Liver (tissue), 4 donors: ENCODE measurements around the gene WDR59. TPM values are rescaled to one million over a fixed set of nuclear protein-coding genes. Genes with fewer than 3 reads are reported as not detected.

Experiments used
- polyA plus RNA-seq, 2 donors: library from polyadenylated mRNA; stranded (reverse) in 1 of 2; unstranded in 1 of 2; fragments of 200-250 nt in 1 of 2; fragments of >200 nt in 1 of 2; fragmentation: Nextera tagmentation in 1 of 2; extraction: Ambion mirVana in 1 of 2; gene quantifications; one replicate each; pipeline versions ENCODE4 v1.2.1 to v1.2.3, GENCODE V29; 2013 to 2015
- total RNA-seq, 2 donors: library from RNA; depleted of rRNA; stranded (reverse); fragments of >200 nt; gene quantifications; one replicate each; pipeline ENCODE4 v1.2.3, GENCODE V29; 2014
- donor health status: healthy.
- donor health status: healthy.
- donor health status: healthy.

WDR59 gene
- total and polyA plus RNA-seq, 4 donors, result 14.1 to 30.3 (median 23.7) TPM

Other genes starting within 250 kb of the WDR59 start
- gene FA2H, start 210.3 kb downstream of the WDR59 start, total RNA-seq, result under 1 TPM; 0.14 to 0.17 TPM
- under 1 TPM in 1 of 2 donors, not detected in 1; 0.02 TPM for gene FA2H, start 210.3 kb downstream of the WDR59 start, polyA plus RNA-seq
- 10 to 100 TPM in 1 of 2 donors, 1 to 10 TPM in 1; 9.7 to 10.9 TPM for gene ZNRF1, start 13.9 kb upstream of the WDR59 start, total RNA-seq
- gene ZNRF1, start 13.9 kb upstream of the WDR59 start, polyA plus RNA-seq, result 1 to 10 TPM; 7.9 to 8.7 TPM
- gene LDHD, start 131.7 kb upstream of the WDR59 start, total RNA-seq, result 10 to 100 TPM; 27.7 to 84.1 TPM
- gene LDHD, start 131.7 kb upstream of the WDR59 start, polyA plus RNA-seq, result 10 to 100 TPM; 69.6 to 83.1 TPM
- 1 to 10 TPM; 8.1 to 8.5 TPM for gene ZFP1, start 163.4 kb upstream of the WDR59 start, total RNA-seq
- gene ZFP1, start 163.4 kb upstream of the WDR59 start, polyA plus RNA-seq, result 1 to 10 TPM; 3.8 to 4.0 TPM
- under 1 TPM in 1 of 2 donors, not detected in 1; 0.33 TPM for gene CTRB2, start 222.0 kb upstream of the WDR59 start, total RNA-seq
- under 1 TPM in 1 of 2 donors, not detected in 1; 0.09 TPM for gene CTRB2, start 222.0 kb upstream of the WDR59 start, polyA plus RNA-seq
- not detected for gene CTRB1, start 233.9 kb upstream of the WDR59 start, total RNA-seq
- gene CTRB1, start 233.9 kb upstream of the WDR59 start, polyA plus RNA-seq, result not detected